ENCODE data around the gene PPFIA2.

PPFIA2 gene

DNA sequence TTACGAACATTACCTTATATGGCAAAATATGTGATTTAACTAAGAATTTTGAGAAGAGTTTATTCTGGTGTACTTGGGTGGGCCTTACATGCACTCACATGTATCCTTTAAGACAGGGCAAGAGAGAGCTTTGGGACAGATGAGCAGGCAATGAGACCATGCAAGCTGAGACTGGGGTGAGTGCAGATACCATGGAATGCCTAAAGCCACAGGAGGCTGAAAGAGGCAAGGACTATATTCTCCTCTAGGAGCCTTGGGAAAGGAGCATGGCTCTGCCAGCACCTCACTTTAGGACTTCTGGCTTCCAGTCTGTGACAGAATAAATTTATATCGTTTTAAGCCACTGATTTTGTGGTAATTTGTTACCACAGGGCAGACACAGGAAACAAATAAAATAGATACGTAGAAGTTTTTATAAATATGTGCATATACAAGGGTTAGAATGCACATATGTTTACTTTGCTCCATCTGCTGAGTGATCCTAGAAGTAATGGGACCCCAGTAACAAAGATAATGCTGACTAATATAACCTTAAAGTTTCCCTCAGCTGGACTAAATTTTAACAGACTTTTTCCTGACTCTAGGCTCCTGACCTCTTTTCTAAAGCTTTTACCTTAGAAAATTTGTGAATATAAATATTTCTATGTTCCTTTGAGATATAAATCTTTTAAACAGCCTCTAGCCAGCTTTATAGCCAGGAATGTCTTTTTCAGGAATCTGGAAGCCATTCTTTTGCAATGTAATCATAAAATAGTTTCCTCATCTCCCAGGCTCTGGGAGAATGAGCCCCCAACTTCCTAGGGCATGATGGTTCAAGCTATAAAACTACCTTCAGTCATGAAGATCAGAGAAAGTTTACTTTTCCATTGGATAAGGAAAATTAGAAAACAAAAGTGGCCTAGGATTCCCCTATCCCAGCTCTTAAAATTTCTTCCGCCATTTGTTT lies 216.8 kb downstream of the PPFIA2 start:
- no peak for DNase-seq

DNA sequence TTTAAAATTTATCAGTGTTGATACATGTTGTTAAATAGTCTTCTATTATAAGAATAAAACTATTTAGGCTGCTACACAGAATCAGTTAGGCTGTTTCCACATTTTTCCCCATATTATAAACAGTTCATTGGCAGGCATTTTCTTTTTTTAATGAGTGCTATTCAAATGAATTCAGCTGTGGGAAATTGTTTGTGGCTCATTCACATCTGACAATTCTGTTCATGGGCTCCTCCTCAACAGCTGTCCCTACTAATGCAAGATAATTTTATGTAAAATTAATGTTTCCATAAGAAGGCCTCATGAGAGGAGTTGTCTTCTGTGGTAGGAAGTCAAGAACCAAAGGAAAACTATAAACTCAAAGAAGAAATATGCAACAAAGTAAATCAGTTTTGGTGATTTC lies 218.0 kb downstream of the PPFIA2 start:
- DNase-seq: no peak

DNA sequence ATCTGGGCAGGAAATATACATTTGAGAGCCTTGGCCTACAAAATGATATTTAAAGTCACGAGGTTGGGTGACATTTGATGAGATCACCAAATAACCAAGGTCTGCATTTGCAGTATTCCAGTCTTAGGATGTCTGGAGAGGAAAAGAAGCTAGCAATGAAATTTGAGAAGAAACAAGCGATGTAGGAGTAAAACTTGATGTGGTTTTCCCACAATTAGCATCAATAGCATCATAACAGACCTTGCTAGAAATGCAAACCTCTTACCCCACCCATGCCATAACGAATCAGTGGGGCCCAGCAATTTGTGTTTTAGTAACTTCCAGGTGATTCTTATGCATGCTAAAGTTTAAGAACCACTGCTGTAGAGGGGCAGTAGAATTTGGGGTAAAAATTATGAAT lies 219.9 kb downstream of the PPFIA2 start:
- DNase-seq: no peak

DNA sequence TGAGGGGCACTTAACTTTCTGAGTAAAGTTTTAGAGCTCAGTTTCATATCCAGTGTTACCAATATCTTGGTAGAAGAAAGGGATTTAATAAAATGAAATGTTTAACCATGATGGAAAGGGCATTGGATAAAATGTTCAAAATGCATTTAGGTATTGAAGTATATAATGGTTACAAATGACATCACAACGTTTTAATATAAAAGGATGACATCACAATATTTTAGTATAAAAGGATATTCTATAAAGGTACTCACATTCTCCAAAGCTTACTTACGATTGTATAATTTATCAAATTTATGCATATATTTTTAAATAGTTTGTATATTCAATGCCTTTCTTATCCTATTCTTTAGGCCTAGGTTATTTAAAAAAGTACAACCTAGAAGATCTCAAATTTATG lies 226.1 kb downstream of the PPFIA2 start:
- no peak for DNase-seq

DNA sequence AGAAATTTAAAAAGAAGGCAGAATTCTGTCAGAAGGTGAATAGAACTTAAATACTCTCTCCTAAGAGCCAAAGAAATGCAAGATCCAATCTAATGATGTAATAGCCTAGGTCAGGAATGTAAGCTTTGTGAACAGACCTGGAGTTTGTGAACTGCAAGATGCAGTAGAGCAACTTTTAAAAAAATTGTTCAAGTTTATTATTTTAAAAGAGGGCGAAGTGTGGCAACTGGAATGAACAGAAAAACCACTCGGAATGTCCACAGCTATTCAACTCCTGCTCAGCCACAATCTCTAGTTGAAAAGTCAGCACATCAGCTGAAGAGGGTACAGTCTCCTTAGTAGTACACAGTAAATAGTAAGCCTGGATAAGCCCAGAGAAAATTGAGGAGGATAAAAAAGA lies 228.8 kb downstream of the PPFIA2 start:
- DNase-seq: no peak

DNA sequence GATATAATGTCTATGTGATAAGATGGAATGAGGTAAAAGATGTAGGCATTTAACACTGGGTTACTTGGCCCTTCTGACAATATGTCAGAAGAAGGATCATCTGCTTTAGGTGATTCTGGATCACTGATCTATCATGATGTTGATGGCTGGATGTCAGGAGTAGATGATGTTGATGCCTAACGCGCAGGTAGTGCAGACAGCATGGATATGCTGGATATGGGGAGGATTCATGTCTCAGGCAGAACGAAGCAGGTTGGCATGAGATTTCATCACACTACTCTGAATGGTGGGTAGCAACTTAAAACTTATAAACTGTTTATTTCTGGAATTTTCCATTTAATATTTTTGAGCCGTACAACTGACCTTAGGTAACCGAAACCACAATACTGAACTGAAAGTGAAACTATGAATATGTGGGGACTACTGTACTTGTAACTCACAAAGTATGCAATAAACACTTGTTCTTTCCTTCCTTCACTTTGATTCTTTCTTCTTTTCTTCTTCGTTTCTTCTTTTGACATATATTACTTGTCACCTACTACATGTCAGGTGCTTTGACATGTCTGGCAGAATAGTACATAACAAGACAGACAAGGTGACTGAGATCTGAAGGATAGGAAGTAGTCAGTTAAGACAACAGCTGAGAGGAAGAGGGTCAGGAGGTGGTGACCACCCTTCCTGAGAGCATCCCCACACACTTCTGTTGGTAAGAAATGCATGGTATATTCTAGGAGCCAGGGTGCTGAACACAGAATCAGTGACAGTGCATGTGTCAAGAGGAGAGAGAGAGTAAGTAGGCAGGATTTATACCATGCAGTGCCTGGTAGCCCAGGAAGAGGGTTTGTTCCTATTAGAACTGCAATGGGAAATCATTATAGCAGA lies 238.8 kb downstream of the PPFIA2 start:
- DNase-seq: peak; percentile 79

DNA sequence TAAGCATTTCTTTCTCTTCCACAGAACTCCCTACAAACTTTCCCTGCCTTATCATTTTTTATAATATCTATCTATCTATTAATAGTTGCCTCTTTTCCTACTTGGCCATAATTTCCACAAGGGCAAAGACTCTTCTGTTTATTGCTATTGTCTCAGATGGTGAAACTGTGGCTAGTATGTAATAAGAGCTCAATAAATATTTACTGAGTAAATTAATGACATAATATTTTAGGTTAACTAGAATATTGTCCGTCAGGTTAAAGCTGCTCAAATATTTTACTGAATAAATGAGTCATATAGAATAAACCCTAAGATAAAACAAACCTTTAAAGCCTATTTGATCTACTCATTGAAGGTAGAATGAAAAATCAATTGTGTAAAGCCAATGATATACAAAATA lies 240.5 kb downstream of the PPFIA2 start:
- no peak for DNase-seq

DNA sequence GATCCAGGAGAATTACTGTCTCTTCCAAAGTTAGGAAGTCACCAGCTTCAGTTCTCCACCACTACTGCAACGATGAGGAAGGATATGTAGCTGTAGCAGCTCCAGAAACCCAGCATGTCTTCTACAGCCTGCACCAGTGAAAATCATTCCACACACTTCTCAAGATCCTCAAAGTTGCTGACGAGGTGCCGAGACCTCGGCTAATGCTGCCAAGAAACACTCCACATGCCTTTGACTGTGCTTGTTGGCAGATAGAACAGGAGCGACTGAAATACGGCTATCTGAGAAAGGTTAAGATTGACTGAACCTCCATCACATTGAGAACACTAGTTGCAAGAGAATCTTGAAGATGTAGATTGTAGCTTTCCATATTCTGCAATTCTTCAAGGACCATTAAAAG lies 241.9 kb downstream of the PPFIA2 start:
- DNase-seq: no peak

DNA sequence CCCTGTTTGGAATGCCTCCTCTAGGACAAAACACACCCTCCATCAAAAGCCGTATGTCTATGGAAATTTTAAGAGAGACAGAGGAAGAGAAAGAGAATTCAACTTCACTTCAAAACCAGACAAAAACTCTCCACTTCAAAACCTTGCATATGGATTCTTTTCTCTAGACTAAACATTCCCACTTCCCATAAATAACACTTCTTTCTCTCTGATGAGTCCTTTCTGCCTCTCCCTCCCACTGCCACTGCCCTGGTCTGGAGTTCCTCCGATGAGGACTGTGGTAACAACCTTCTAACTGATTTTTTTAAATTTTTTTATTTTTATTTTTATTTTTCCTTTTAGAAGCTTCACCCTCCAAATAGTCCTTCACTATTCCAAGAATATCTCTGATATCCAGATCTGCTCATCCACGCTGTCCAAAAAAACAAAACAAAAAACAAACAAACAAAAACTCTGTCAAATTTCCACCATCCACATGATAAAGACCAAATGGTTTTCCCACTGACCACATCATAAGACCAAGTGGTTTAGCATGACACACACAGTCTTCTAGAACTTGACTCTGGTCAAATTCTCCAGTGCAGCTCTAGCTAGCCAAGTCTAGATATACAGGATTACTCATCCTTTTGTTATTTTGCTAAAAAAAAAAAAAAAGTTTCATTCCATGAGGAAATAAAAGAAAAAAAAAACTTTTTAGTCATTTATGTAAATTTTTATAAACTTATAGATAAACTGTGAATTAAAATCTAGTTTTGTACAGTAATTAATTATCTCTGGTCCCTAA lies 256.0 kb downstream of the PPFIA2 start:
- peak; percentile 70 for DNase-seq

DNA sequence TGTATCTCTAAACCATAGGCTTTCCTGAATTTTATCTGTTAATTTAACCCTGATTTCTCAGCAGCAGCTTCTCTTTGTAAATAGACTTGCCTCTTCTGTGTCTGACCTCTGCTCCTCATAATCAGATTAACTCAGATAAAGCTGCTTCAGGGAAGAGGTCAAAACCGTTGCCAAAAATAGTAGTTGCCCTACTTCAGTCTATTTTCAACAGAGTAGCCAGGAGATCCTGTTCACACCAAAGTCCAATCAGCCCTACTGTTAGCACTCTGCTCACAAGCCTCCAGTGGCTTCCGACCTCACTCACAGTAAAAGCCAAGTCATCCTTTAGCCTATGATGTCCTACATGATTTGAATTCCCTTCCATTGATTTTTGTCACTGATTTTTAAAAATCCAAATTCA lies 258.4 kb downstream of the PPFIA2 start:
- DNase-seq: no peak

DNA sequence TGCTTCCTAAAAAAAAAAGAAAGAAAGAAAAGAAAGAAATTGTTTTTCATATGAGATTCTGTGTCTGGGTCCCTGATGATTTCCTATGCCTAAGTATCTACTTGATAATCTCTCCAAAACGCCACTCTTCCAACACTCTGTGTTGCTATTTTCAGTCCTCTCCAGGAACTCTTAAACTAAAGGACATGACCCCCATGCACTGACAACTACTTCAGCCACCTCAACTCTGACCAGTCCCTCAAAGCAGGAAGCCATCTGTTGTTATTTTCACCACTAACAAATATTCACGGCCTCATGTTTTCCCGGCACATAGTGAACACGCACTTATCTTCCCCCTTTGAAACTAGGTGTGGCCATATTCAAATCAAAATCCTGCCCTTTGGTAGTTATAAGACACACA lies 259.3 kb downstream of the PPFIA2 start:
- no peak for DNase-seq

DNA sequence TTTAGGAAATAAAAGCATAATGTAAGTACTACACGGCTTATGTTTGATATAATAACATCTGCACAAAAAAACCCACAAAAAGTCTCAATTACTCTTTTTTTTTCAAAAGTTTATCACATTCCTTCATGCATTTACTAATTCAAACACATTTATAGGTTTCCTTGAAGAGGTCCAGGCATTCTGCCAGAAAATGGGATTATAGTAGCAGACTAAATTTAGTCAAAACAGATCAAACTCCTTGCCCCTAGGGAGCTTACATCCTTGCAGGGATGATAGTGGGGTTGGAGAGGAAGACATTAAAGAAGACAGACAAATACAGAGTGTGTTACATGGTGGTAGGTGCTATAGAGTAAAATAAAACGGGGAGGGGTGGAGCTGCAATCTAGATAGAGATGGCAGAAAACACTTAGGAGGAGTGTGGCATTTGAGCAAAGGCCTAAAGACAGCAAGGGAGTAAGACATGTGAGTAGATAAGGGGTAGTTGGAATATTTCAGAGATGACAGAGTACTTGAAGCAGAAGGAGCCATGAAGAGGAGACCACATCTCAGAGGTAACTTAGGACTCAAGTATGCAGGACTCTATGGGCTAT lies 266.9 kb downstream of the PPFIA2 start:
- no peak for DNase-seq

DNA sequence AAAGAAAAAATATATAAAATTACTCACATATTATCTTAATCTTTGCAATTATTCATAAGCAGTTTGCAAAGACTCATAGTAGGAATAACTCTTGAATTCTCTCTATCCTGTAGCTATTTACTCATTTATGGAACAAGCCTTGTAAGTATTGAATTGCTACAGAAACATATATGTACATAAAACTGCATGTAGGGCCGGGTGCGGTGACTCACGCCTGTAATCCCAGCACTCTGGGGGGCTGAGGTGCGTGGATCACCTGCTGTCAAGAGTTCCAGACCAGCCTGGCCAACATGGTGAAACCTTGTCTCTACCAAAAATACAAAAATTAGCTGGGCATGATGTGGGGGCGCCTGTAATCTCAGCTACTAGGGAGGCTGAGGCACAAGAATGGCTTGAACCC lies 286.2 kb downstream of the PPFIA2 start:
- no peak for DNase-seq

DNA sequence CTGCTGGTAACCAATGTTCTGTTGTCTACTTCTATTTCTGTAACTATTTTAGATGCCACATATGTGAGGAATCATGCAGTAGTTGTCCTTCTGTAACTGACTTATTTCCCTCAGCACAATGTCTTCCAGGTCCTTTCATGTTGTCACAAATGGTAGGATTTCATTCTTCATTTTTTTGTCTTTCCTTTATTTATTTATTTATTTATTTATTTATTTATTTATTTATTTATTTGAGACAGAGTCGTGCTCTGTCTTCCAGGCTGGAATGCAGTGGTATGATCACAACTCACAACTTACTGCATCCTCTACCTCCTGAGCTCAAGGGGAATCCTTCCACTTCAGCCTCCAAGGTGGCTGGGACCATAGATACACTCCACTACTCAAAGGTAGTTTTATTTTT lies 288.2 kb downstream of the PPFIA2 start:
- no peak for DNase-seq

DNA sequence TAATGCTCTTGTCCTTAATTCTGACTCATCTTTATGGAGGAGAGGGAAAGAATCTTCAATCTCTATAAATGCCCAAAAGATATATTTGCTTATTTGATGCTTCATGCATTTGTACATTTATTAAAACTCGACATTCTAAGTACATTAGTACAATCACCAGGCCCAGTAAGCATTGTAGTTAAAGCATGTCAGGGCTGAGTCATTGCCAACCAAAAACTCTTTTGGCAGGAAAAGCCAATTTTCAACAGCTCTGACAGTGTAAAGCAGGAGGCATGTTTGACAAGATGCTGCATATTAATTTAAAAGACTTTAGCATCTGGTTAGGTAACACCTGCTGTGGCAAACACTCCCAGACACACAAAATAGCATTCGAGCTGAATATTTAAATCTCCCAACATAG lies 290.9 kb downstream of the PPFIA2 start:
- no peak for DNase-seq

DNA sequence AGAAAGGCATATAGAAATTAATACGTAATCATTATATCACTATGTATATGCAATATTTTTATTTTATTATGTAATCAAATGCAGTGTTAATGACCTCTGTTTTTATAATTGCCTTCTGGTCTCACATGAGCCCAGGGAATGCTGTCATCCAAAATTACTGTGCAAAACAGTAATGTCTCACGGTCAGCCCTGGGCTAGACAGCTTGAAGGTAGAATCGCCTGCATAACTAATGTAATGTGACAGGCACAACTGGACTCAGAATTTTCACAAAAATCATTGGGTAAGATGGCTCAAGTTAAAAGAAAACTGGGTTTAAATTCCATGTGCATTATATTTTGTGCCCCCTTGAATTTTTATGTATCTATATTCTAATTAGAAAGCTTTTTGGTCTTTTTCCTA lies 293.3 kb downstream of the PPFIA2 start:
- DNase-seq: no peak

DNA sequence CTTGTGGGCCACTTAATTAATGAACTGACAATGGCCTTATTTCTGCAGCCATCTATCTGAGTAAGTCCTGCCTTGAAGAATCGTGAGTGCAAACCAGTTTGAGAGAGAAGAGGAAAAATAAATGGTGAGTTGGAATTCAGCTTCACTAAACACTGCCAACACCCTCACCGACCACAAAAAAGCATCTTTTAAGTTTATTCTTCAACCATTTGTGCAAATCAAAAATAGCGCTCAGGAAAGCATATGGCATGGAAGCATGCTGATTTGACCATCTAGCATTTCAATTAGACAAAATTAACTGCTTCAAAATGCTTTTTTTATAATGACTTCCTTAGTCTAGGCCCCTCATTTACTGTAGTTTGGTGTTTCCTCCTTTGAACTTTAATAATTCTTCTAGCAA lies 294.0 kb downstream of the PPFIA2 start:
- no peak for DNase-seq

DNA sequence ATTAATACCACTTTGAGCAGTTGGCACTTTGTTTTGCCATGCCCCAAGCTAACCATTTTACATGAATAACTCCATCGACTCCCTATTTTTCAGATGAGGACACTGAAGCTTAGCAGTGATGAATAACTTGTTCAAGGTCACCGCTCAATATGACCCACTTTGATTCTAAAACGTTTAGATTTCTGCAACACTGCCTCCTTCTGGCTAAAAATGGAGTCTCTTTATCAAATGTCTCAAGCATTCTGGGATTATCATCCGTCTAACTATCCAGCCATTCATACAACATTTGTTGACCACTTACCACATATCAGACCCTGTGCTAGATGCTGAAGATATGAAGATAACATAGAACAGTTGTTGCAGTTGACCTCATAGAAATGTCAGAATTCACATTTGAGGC lies 298.0 kb downstream of the PPFIA2 start:
- DNase-seq: peak; percentile 11

DNA sequence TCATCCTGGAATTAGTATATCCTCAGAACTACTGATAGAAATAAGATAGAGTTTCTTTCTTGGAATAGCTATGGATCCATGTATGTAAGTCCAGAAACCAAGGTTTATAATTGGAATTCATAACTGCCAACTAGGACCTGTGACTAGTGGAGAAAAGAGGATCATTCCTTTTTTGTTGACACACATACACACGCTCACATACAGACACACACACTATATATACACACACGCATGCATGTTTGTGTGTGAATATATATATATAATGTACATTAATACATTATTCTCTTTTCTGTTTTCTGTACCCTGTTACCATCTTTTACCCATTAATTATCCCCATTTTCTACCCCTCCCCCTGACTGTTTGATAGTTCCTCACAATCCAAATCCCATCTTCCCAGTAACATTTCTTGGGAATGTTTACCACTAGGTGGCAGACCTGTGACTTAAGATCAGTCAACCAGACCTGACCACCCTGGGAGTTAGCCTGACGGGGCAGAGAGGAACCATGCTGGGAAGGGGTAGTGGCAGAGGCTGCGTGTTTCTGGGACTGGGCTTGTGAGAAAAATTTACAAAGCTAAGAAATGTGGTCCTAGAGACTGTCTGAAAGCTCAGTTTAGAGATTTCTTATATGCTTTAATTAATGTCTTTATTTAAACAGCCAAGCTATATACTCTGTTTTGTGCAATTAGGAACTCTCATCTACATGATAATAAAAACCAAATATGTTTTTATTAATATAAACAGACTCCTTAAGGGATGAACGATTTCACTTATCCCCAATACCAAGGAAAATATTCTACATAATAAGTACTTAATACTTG lies 308.0 kb downstream of the PPFIA2 start:
- peak; percentile 79 for DNase-seq

DNA sequence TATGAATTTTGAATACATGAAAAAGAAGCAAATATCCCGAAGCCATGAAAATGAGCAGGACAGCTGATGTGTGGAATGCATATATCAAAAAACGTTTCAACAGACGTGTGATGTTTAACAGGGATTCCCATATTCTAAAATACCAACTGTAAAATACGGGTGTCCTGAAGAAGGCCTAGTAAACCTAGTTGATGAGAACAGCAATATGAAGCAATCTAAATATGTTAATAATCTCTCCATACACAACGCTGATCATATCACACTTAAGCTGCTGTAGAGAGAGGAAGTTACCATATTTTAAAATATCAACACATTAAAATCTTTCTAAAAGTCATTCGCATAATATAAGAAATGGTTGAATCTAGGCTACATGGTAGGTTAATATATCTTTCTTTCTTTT lies 317.5 kb downstream of the PPFIA2 start:
- DNase-seq: no peak

DNA sequence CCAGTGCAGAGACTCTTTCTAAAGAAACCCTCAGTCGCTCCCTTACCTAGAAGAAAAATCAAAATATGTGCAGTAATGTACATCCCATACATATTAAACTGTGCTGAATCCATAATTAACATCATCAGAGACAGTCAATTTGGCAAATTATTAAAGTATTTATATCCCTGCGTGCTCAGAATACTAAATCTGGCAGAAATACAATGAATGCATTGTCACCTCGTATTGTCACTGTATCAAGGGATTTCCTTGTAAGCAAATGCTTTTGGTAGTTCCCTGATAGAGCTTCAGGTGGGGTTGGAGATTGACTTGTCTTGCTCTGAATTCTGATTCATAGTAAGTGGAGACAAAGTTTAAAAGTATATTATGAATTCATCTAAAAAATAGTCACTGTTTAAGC lies 319.1 kb downstream of the PPFIA2 start:
- no peak for DNase-seq

DNA sequence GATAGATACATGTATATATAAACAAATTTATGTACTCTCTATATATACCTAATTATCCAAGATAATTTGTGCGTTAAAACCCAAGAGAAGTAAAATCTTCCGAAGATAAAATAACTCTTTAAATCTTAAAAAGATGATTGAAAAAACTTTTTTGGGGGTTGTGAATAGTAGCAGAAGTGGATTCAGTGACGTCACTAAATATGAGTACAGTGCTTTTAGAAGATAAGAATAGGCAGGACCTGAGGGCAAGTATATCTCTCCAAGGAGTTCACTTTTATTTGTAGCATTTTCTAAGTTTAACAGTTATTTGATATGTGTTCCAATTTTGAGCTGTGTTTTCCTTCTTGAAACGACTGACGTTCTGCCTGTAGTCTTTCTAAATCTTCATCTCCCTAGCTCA lies 319.8 kb downstream of the PPFIA2 start:
- peak; percentile 32 for DNase-seq
